ENCODE measurements around the gene SH3RF2.
"Not testable (repeated sequence)": the region's sequence is repeated elsewhere in the genome, so short reads cannot be mapped to it uniquely, and the experiment has no call there.

The SH3RF2 gene

GRCh38 chr5:146005264-146005663 lies 68.9 kb downstream of the SH3RF2 start:
- H3K4me3 ChIP-seq (ENCODE audit: low read depth, low read length), result no peak overlapping the region

DNA sequence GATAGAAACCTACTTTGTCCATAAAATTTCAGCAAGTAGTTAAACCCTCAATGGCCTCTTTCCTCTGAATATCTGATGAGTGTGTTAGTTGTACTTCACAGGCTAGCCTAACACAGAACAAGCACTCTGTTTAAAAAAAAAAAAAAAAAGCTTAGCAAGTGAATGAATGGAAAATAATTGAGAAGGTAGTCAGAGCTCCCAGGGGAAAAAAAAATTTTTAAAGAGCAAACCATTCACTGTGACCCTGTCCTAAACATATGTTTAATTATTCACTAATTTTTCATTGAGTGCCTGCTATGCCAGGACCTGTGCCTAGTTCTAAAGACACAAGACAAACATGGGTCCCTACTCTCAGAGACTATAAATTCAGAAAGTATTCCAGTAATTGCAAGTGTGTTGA lies 69.3 kb downstream of the SH3RF2 start:
- H3K4me3 ChIP-seq (ENCODE audit: low read depth, low read length), result no peak overlapping the region

DNA sequence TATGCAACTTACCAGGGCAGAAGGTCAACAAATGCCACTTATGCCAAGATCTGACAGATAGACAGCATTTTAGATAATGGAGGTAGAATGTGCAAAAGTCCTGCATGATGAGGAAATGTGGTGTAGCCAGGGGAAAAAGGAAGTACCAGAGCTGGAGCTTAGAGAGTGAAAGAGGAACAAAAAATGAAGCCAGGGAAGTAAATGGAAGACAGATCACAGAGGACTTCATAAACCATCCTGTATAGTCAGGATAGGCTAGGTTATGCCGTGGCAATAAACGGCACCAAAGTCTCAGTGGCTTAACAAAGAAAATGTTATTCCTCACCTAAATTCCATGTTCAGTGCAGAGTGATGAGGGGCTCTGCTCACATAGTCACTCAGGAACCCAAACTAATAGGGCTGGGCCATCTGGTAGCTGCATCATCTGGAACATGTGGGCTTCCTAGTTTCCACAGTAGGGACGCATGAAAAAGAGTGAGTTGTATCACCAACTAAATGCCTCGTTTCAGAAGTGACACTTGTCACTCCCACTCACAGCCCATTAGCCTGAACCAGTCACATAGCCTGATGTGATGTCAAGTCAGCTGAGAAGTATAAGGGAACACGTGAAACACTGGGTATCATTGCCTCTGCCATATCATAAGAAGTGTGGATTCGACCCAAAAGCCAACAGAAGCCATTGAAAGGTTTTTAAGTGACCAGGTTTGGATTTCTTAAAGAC lies 70.3 kb downstream of the SH3RF2 start:
- H3K4me3 ChIP-seq (ENCODE audit: low read depth, low read length), result no peak overlapping the region

GRCh38 chr5:146007270-146007669 lies 70.9 kb downstream of the SH3RF2 start:
- no peak overlapping the region for H3K4me3 ChIP-seq (ENCODE audit: low read depth, low read length)

DNA sequence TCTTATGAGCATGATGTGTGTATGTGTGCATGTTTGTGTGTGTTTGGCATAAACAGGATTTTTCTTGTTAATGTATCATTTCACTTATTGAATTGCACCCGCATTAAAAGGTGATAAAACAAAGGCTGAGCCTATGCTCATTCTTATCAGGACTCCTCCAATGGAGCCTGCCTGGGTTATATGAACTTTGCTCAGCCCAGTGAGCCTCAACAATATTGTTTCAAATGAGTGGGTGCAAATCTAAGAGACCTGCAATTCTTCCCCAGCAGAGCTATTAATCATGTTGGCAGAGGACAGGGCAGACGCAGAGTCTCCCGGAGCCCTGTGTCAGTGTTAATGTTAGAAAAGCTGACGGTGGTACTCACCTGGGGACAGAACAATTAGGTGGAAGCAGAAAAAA lies 71.6 kb downstream of the SH3RF2 start:
- H3K4me3 ChIP-seq (ENCODE audit: low read depth, low read length), result no peak overlapping the region

- no peak overlapping the region for H3K4me3 ChIP-seq (ENCODE audit: low read depth, low read length)
These were observed 72.6 kb downstream of the SH3RF2 start for GRCh38 chr5:146009020-146009419.

DNA sequence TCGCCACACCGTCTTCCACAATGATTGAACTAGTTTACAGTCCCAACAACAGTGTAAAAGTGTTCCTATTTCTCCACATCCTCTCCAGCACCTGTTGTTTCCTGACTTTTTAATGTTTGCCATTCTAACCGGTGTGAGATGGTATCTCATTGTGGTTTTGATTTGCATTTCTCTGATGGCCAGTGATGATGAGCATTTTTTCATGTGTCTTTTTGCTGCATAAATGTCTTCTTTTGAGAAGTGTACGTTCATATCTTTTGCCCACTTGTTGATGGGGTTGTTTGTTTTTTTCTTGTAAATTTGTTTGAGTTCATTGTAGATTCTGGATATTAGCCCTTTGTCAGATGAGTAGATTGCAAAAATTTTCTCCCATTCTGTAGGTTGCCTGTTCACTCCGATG lies 74.1 kb downstream of the SH3RF2 start:
- not testable (repeated sequence) for H3K4me3 ChIP-seq (ENCODE audit: low read depth, low read length)

DNA sequence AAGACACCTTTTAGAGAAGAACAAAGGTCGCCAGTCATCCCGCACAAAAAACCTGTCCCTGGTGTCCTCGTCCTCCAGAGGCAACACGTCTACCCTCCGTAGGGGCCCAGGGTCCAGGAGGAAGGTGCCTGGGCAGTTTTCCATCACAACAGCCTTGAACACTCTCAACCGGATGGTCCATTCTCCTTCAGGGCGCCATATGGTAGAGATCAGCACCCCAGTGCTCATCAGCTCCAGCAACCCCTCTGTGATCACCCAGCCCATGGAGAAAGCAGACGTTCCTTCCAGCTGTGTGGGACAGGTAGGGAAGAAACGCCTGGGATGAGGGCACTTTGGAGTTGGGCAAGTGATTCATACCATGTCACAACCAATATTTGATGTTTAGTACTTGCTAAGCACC lies 77.4 kb downstream of the SH3RF2 start:
- H3K4me3 ChIP-seq (ENCODE audit: low read depth, low read length), result no peak overlapping the region

DNA sequence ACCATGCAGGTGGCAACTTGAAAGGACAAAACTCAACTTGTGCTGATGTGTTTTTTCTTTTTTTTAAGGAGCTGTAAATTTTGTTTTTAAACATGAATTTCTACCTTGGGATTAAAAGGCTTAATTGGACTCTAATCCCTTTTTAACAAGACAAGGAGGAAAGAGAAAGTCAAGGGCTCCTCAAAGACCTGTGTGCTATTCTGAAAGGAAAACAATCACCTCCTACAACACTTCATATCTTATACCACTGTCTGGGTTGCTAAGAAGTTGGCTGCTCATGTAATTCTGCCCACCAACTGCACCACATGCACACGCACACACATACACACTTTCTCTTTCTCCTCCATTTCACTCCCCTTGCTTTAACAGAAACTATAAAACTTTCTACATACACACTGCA lies 78.6 kb downstream of the SH3RF2 start:
- no peak overlapping the region for H3K4me3 ChIP-seq (ENCODE audit: low read depth, low read length)

GRCh38 chr5:146016764-146017484 lies 80.5 kb downstream of the SH3RF2 start:
- H3K4me3 ChIP-seq (ENCODE audit: low read depth, low read length), result no peak overlapping the region

GRCh38 chr5:146018514-146019375 lies 82.4 kb downstream of the SH3RF2 start:
- no peak overlapping the region for H3K4me3 ChIP-seq (ENCODE audit: low read depth, low read length)

DNA sequence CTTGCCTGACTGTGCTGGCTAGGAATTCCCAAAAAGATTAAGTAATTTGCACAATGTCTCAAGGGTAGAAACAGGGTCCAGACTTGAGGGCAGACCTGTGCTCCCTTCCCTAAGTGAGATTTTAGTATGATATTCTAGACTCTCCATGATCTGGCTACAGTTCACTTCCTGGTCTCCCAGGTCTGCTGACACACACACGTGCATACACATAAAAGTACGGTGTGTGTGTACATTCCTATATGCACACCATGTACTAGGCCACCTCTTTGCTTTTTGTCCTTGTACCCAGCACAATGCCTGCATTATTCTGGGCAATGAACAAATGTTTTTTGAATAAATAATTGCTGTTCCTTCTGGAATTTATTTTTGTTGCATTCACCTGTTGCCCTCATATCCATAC lies 83.7 kb downstream of the SH3RF2 start:
- H3K4me3 ChIP-seq (ENCODE audit: low read depth, low read length), result no peak overlapping the region

- no peak overlapping the region for H3K4me3 ChIP-seq (ENCODE audit: low read depth, low read length)
These were observed 87.7 kb downstream of the SH3RF2 start for GRCh38 chr5:146024034-146024433.

- H3K4me3 ChIP-seq (ENCODE audit: low read depth, low read length), result no peak overlapping the region
These were observed 88.8 kb downstream of the SH3RF2 start for GRCh38 chr5:146025114-146025680.

DNA sequence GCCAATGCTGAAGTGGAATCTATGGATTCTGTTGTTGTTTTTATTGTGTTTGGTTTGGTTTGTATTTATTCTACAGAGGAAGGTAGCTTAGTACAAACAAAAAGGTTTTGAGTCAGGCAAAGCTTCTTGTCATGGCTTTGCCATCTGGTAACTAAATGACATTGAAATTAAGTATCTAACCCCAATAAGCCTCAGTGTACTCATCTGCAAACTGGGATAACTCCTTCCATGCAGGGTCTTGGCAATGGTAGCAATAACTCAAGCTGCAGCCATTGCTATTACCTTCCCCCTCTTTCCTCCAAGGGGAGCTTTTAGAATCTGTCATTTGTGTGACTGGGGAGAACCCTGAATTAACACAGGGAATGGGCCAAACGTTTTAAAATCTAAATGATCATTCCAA lies 89.3 kb downstream of the SH3RF2 start:
- no peak overlapping the region for H3K4me3 ChIP-seq (ENCODE audit: low read depth, low read length)

DNA sequence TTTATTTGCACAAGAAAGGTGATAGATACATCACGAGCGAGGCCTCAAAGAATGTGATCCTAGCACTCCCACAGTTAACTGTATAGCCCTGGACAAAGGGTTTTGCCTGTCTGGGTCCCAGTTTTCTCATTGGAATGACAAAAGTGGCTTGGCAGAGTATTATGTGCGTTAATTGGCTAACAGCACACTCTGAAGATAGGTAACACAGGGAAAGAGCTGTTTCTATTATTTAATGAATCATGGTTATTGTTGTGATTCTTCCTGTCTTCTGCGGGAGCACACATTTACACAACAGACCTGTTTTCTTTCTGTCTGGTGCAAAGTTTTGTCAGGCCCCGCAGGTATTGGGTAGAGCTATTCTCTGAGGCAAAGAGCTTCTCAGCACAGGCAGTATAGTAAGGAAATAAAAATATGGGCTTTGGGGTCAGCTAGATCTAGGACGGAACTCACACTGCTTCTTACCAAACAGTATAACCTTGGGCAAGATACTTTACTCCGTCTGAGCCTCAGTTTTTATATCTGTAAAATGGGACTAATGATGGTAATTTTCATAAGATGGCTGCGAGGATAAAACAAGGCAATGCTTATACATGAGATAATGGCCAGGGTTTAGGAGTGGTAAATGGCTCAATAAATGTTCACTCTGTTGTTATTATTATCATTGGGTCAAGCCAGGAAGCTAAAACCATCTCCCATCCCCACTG lies 90.1 kb downstream of the SH3RF2 start:
- no peak overlapping the region for H3K4me3 ChIP-seq (ENCODE audit: low read depth, low read length)

DNA sequence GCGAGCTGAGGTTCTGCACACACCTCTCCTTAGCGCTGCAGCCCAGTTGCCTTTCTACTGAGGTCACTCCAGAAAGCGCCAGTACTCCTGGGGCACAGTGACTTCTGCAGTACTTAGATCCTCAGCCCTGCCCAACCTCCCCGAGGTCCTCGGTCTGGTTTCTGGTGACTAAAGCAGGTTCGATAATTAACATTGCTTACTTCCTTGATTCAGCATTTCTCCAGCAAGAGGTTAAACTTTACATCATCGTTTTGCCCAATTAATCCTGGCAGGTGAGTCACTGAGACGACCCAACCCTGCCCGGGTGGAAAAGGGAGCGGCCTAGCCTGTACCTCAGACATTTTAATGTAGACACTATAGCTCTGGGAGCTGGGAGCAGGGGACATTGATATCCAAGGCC lies 91.4 kb downstream of the SH3RF2 start:
- no peak overlapping the region for H3K4me3 ChIP-seq (ENCODE audit: low read depth, low read length)

DNA sequence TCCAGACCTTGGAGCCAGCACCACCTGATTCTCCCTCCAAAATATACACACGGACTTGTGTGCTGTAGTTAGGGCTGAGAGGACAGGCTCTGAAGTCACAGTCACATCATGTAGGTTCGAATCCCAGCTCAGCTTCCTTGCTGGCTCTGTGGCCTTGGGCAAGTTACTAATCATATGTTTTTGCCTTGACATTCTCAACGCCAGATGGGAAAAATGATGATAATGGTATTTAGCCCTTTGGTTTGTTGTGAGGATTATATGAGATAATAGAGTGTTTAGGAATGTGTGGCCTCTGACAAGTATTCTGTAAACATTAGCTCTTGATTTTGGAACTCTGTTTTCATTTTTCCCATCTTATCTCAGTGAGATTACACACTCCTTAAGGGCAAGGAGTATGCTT lies 96.5 kb downstream of the SH3RF2 start:
- no peak overlapping the region for H3K4me3 ChIP-seq (ENCODE audit: low read depth, low read length)

DNA sequence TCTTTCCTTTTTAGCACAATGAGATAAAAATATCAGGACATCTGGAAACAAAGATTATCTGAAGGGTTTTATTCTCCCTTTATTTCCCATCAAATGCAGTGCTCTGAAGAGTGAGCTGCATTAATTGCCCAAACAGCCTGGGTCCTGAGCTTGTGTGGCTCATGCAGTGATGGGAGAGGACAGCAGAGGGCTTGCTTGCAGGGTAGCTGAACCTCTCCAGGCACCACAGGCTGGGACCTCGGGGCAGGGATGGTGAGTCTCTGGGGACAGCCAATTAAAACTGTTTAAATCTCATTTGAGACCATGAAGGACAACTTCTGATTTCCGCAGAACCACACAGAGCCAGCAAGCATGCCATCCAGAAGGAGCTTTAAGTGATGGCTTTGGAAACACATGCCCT lies 97.7 kb downstream of the SH3RF2 start:
- no peak overlapping the region for H3K4me3 ChIP-seq (ENCODE audit: low read depth, low read length)

DNA sequence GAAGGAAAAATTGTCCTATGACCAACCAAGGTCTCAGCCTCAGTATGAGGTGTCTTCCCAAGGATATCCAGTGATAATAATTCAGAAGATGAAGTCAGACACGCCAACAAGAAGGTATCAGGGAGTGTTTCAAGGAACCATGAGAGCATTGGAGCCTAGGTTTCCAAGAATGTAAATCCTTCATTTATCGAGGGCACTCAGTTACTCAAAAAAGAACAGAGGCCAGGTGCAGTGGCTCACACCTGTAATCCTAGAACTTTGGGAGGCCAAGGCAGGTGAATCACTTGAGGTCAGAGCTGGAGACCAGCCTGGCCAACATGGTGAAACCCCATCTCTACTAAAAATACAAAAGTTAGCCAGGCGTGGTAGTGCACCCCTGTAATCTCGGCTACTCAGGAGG lies 98.2 kb downstream of the SH3RF2 start:
- no peak overlapping the region for H3K4me3 ChIP-seq (ENCODE audit: low read depth, low read length)

GRCh38 chr5:146039420-146039819 lies 103.0 kb downstream of the SH3RF2 start:
- H3K4me3 ChIP-seq (ENCODE audit: low read depth, low read length), result no peak overlapping the region

Measured in iPS-11a (cell line).